Ramos (cell line): ENCODE results near the gene NEDD9.

Source experiments
- in situ Hi-C: fragments of 300-500 bp; cut with MboI; formaldehyde crosslinking; loops from one replicate; pipeline ENCODE4 v1.14.3; 2022; ENCODE audit warnings: low sequenced_read_pairs; ENCODE audit not compliant: unreplicated experiment

Gene NEDD9

GRCh38 chr6:11232193-11232769, at the start of gene NEDD9:
NEDD9 (minus strand) TSS chr6:11232668; CDS start chr6:11232515, 153 bp downstream.
- in situ Hi-C loops = no loop called here

- in situ Hi-C loops = no loop called here
Observed at GRCh38 chr6:11282245-11282644, 49.8 kb upstream of the NEDD9 start.

DNA sequence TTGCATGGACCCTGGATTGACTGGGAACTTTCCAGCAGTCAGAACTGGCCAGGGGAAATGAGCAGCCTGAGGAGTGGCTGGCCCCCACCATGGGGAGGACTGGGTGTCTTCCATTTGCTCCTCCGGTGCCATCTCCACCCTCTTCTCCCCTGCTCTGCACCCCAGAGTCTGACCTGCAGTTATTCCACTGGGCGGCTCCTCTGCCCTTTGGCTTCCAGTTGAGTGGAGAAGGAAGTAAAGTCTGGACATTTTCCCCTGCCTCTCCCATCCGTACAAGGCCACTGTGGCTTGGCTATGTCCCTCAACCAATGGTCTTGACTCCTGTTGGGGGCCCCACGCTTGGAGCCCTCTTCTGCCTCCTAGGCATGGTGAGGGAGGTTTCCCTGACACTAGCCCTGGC, 47.9 kb upstream of the NEDD9 start:
- in situ Hi-C loops = no loop called here

GRCh38 chr6:11279284-11279689, 46.8 kb upstream of the NEDD9 start:
- in situ Hi-C loops = no loop called here

- in situ Hi-C loops = no loop called here
Observed at GRCh38 chr6:11278207-11278559, 45.7 kb upstream of the NEDD9 start.

DNA sequence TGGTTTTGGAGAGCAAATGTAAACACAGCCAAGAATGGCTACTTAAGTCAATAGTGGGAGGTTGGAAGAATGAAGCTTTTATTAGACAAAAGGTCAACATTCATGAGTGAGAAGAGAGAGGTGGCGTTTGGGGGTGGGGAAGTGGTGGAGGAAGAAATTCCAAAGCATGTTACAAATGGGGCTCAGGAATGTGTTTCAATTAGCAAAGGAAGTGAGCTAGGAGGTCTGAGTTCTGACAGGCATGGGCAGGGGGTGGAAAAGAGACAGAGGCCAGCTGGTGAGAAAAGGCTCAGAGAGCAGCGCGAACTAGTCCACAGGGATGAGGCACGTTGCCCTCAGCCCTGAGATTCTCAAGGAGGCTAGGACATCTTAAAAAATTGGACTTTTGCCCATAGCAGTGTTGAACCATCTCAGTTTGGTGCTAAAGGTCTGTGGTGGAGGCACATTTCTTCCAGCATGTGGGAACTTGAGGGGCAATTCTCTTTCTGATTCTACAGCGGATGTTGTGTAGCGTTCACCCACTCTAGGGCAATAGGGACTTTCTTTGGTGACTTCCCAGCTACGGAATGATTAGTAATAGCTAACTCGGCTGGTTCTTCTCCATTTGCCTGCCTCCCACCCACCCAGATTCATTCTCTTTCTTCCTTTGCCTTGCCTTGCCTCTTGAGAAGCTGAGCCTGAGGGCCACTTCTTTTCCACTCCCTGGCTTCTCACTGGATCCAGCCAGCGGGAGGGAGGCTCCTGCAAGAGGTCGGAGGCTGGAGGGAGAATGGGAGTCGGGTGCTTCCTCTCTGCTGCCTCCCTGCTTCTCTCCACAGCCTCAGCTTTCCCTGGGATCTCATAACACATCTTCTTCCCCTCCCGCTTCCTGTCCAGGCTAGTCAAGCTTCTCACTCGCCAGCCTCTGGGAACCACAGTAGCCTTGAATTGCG, 45.1 kb upstream of the NEDD9 start:
- in situ Hi-C loops = no loop called here

- in situ Hi-C loops = no loop called here
Observed at GRCh38 chr6:11276911-11277274, 44.4 kb upstream of the NEDD9 start.

DNA sequence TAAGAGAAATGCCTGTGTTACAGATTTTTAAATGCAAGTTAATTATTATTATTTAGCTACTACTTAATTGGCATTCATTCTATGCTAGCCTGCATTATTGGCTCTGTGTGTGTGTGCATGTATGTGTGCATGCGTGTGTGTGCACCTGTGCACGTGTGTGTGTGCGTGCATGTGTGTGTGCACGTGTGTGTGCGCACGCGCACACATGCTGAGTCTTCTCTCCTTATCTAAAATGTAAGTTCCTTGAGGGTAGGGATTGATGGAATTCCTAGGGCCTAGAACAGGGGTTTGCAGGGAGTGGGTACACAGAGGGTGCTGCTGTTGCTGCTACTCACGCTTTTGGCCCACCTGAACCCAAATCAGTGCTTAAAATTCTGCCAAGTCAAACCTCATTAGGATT, 43.8 kb upstream of the NEDD9 start:
- in situ Hi-C loops = no loop called here

DNA sequence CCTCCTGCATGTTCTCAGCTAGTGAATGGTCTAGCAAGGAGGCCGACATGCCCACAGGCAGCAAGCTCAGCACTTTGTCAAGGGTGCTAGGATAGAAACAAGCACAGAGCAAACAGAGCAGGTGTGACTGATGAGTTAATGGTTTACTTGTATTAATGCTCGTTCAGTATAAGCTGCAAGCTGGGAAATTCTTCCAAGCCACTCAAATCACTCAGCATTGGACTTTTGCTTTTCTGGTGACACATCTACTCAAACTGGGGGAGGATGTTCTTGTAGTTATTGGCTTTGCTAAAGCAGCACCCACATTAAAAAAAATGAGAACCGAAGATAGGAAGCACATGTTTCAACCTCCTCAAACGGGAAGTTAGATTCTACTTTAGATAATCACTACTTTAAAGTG, 43.1 kb upstream of the NEDD9 start:
- in situ Hi-C loops = no loop called here

GRCh38 chr6:11273406-11274065, 41.1 kb upstream of the NEDD9 start:
- in situ Hi-C loops = no loop called here

DNA sequence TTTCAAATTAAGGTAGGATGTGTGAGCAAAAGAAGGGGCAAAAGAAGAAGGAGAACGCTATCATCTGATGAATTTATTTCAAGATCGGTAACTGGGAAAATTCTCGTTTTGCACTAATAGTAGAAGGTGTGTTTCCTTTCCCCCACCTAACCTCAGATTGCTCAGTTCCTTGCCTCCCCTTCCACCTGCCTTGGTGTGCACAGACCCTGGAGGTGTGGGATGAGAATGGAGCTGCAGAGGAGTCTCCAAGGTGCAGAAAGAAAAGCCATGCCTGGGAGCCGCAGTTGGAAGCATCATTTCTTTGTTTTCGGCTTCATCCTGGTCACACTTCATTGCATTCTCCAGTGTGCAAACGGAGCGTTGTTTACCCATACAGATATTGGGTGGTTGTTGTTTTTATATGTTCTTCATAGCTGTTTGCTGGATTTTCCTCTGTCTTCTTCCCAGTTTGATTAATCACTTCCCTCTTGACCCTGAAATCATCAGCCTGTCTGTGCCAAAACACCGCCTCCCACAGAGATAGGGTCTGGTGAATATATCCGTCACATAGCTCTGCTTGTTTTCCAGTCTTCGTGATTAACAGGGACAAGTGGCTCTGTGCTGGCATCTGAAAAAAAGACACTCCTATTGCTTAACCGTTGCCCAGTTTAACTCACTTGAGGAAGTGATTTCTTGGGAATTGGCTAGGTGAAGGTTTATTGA, 40.2 kb upstream of the NEDD9 start:
- in situ Hi-C loops = no loop called here

GRCh38 chr6:11271228-11272020, 39.0 kb upstream of the NEDD9 start:
- in situ Hi-C loops = no loop called here

DNA sequence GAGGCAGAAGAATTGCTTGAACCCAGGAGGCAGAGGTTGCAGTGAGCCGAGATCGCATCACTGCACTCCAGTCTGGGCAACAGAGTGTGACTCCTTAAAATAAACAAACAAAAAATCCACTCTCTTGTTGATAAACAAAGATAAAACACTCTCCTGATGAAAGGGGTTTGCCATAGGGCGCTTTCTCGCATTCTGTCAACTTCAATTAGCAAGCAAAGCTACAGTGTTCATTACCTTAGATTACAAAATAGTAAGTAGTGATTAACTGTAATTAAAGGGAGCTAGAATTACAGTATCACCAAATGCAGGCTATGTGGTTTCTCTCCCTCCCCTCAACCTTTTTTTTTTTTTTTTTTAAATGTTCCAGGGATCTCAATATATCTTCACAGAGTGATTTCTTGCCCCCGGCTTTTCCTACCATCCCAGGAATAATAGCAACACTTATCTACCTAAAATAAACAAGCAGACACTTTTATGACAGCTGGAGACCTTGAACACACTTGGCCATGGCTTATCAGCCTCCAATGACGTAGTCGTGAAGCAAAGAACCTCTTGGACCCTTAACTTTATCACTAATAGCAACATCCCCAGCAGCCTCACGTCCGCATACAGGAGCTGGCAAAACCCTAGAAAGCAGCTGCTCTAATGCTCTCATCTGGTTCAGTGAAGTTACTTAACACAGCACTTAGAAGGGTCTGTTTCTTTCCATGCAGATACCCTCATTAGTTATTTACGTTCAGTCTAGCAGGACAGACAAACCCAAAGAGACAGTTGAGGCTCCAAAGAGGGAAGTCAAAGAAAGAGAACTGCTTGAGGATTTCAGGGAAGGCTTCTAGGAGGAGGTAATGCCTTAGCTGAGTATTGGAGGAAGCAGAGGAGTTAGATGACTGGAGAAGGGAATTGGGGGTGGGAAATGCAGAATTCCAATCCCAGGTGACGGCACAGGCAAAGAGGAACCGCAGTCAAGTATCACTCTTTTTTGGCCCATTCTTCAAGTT, 37.9 kb upstream of the NEDD9 start:
- in situ Hi-C loops = no loop called here

DNA sequence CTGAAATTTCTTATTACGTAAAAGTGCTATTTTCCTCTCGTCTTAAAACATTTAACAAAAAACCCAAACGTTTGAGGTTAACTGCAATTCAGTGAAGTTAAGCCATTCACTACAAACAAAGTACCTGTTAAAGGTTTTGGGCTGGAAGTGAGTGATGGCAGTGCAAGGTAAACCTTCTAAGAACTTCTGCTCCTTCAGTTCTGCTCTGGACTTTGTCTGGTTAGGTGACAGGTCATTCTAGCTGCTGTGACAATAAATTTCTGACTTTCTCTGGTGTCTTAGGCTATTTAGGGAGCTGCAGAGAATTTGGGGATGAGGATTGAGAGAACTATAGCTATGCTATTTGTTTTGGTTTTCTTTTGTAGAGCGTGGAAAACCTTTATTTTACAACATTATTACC, 36.5 kb upstream of the NEDD9 start:
- in situ Hi-C loops = no loop called here

DNA sequence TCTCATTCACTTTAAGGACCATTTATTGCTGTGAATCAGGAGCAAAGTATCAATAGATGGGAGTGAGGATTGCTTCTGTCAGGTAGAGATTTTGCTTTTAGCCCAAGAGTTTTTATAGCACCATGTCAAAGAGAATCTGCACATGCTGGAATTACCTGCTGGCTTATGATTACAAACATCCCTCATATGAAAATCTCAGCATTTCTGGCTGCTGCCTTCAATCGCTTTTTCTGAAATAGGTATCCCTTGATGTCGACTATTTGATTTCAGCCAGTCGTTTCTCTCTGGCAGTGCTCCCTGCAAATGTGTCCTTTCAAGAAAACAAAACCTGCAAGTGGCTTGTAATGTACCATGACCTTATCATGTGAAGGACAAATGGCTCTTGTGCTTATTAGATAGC, 34.5 kb upstream of the NEDD9 start:
- in situ Hi-C loops = no loop called here

- in situ Hi-C loops = no loop called here
Observed at GRCh38 chr6:11265932-11266331, 33.5 kb upstream of the NEDD9 start.

- in situ Hi-C loops = no loop called here
Observed at GRCh38 chr6:11264100-11264499, 31.6 kb upstream of the NEDD9 start.

- in situ Hi-C loops = no loop called here
Observed at GRCh38 chr6:11263291-11263775, 30.9 kb upstream of the NEDD9 start.

DNA sequence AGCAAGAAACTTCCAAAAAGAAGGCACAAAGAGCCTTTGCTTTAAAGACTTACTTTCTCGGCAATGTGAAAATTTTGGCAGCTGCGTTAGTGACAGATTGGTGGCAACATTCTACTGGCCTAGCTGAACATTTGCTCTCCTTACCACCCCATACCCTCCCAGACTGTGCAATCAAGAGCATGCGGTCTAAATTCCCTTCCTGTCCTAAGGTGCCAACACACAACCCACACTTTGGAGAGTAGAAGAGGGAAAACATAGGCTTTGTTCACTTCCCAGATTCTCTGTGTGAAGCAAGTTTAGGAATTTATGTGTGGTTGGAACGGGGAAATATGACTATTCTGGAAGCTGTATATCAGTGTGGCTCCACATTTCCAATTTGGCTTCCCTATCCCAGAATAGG, 29.8 kb upstream of the NEDD9 start:
- in situ Hi-C loops = no loop called here
